HG03025 (cell line): Measurements from ENCODE around the gene FGF12.
"Not testable (repeated sequence)": the region's sequence is repeated elsewhere in the genome, so short reads cannot be mapped to it uniquely, and the experiment has no call there.

ENCODE experiments used
- ATAC-seq: cut with Tn5 transposase; IDR thresholded peaks from one replicate; pipeline ENCODE4 v1.9.1; 2021; ENCODE audit warnings: mild to moderate bottlenecking, moderate library complexity; ENCODE audit not compliant: unreplicated experiment, low FRiP score

The FGF12 gene

DNA sequence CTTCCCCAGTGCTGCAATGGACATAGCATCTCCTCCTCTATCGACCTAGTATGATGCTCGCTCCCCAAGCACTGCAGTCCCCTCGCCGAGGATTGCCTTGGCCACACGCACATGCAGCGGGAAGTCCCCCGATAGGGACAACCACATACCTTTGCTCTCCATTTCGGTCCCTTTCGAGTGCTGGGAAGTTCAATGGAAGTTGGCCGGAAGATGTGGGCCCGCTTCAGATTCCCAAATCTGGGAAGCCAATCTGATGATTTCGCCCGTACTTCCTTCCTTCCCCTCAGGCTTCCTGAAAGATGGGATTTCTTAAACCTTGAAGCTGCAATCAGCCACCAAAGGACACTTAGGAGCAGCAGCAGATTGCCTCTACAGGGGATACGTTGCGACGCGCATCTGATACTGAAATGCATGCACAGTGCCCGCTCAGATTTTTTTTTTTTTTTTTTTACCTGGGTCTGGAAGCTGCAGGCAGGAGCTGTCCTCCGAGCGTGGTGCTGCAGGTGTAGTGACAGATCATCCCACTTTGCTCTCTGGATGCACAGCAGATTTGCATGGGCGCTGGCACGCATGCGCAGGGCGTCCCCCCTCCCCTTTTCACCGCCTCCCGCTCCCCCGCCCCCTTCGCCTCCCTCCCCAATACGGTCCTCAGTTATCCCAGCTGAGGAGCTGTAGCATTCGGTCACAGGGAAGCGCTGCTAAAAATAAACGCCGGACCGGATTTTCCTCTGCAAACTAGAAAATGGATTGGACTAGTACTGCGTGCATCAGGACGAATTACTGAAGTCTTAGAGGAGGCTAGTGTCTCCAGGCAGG, at the start of gene FGF12:
Gene FGF12 (minus strand): TSS at position 510 of the 816 bp plus-strand sequence.
- no peak for ATAC-seq

DNA sequence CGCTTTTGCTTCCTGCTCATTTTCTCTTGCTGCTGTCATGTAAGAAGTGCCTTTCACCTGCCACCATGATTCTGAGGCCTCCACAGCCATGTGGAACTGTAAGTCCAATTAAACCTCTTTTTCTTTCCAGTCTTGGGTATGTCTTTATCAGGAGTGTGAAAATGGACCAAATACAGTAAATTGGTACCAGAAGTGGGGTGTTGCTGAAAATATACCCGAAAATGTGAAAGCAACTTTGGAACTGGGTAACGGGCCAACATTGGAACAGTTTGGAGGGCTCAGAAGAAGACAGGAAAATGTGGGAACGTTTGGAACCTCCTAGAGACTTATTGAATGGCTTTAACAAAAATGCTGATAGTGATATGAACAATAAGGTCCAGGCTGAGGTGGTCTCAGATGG, 47.0 kb upstream of the FGF12 start:
- ATAC-seq = not testable (repeated sequence)

DNA sequence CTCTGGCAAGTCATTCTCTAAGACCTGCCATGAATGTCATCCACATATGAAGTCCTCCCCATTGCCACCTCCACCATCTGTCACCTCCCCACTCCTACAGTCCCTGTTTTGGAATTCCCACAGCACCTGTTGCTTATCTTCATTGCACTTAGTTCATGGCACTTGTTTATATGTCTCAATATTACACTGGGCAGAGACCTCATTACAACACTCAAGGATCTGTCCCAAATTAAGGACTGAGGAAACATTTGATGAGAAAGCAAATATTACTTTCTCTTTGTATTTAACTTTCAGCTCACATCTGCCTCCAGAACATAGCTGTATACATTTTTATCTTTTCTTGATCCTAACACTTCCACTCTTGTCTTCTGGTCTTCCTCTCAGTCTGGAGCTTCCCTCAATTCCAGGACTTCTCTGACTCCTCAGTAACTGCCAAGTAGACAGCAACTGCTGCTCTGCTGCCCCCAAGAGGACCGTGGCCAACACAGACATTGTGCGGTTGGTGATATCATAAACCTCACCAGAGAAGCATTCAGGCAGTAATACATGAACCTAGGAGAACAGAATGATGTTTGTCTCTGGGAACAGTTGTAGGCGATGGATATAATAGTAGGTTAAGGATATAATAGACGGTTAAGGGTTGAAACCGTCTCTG, 45.0 kb upstream of the FGF12 start:
- no peak for ATAC-seq

DNA sequence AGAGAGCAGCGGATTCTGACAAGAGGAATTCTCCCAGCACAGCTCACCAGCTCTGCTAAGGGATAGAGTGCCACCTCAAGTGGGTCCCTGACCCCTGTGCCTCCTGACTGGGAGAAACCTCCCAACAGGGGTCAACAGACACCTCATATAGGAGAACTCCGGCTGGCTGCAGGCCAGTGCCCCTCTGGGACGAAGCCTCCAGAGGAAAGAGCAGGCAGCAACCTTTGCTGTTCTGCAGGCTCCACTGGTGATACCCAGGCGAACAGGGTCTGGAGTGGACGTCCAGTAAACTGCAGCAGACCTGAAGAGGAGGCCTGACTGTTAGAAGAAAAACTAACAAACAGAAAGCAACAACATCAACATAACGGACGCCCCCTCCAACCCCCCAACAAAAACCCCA, 31.3 kb upstream of the FGF12 start:
- no peak for ATAC-seq

DNA sequence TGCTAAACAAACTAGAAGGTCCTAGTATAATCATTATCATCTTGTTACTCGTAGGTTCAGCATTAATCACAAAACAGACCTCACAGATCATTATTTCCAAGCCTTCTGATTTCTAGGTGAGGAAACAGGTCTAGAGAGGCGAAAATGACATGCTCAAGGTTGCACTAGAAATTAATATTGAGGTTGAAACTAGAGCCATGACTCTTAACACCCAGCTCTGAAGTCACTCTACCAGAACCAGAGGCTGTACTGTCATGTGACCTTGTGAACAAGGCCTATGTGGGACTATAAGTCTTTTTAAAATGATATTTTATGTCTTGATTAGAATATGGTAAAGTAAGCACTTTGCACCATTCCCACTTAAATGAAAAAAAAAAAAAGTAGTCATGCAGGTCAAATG, 23.8 kb upstream of the FGF12 start:
- no peak for ATAC-seq

DNA sequence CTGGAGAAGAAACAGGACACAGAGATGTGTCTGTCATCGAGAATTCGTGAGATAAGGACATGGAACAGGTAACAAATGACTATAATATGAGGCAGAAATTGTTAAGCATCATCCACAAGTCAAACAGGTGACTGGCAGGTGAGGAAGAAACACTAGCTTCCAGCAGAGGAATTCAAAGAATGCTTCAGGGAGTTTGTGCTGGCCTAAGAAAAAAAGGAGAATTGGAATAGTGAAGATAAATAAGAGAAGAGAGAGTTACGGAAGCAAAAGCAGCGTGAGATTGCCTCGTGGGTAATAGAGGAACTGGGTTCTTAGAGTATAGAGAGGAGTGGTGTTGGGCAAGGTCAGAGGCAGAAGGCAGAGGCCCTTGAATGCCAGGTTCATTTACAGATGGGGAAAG, 22.9 kb upstream of the FGF12 start:
- no peak for ATAC-seq

DNA sequence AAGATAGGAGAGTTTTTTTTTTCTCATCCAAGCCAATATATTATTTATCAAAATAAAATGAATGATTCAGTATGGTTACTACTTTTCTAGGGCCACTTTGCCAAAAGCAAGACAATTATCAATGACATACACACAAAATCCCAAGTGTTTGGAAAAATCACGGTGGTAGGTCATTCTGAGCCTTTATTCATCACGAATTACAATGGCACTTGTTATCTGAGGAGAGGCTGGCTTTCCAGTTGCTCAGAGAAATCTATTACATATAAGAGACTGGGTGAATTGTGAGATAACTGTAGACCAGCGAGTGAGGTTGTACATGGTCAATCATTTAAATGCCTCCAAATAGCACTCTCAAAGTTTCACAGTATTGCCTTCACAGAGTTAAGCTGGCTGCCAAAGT, 20.4 kb upstream of the FGF12 start:
- ATAC-seq = no peak

DNA sequence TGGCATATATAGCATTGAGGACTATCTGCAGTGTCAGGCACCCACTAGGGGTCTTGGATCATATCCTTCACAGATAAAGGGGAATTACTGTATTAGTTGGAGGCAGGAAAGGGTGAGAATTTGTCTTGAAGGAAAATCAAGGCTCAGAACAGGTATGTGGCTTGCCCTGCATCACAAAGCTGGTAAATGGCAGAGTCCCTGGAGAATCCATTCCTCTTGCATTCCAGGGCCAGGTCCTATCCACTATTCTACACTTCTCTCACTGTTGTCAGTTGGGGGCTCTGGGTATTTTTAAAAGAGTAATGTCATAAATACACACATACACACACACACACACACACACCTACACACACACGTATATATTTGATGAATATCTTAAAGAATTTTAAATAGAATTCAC, 19.8 kb upstream of the FGF12 start:
- no peak for ATAC-seq

DNA sequence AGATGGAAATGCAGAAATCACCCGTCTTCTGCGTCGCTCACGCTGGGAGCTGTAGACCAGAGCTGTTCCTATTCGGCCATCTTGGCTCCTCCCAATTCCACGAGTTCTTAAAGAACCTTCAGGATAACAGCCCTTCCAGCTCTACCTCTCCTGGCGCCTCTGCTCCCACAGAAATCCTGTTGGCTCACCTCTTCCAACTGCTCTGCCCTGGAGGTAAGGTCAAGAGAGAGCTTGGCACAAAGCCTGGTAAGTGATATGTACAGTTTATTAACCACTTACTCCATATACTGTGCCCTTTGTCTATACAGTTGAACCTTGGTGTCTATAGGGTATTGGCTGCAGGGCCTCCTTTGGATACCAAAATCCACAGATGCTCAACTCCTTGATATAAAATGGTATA, 17.8 kb upstream of the FGF12 start:
- ATAC-seq = no peak

DNA sequence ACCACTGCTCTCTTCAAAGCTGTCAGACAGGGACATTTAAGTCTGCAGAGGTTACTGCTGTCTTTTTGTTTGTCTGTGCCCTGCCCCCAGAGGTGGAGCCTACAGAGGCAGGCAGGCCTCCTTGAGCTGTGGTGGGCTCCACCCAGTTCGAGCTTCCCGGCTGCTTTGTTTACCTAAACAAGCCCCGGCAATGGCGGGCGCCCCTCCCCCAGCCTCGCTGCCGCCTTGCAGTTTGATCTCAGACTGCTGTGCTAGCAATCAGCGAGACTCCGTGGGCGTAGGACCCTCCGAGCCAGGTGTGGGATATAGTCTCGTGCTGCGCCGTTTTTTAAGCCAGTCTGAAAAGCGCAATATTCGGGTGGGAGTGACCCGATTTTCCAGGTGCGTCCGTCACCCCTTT, 17.3 kb upstream of the FGF12 start:
- ATAC-seq = not testable (repeated sequence)

DNA sequence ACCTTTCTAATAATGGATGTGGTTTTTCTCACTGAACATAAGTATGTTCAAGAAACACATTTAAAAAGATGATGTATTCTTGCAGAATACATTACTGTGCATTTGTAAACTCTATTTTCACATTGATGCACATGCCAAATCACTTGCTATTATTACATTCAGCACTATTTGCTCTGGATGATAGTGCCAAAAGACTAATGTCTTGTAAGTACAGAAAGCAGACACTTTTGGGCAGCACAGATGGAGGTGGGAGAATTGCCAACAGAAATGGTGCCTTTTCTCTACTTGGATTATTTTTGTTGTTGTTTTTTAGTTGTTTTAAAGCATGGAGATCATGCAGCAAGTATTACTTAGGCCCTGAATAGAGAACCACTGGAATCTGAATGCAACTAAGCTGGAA, 10.2 kb upstream of the FGF12 start:
- ATAC-seq = no peak

DNA sequence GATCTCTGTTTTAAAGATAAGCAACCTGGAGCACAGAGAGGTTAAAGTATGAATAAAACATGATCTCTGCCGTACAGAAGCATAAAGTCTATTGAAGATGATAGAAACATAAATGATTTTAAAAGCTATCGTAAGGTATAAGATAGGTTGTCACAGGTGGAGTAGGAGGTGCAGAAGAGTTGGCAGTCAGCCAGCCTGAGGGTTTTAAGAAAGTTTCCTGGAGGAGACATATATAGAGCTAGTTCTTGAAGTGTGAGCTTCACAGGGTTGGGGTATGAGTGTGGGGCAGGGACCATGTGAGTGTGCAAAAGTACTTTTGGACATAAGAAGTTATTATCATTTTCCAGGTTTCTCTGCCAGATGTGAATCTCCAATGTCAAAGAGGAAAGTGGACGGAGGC, 3.9 kb upstream of the FGF12 start:
- no peak for ATAC-seq

DNA sequence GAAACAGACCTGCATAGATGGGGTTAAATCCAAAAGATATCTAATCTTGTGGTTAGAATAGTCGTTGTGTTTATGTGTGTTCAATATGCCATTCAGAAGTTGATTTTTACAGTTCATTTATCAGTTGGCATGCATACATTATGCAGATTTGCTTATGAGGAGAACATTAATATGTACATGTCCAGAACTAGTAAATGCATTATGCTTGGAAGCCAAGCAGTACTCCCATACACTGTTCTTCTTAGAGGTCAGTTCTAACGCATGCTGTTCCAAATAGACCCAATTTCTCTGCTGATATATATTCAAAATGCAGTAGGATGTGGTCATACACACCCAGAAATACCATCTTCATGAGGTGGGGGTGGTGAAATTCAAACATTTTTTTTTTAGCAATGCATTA, 956 bp downstream of the FGF12 start:
- no peak for ATAC-seq

DNA sequence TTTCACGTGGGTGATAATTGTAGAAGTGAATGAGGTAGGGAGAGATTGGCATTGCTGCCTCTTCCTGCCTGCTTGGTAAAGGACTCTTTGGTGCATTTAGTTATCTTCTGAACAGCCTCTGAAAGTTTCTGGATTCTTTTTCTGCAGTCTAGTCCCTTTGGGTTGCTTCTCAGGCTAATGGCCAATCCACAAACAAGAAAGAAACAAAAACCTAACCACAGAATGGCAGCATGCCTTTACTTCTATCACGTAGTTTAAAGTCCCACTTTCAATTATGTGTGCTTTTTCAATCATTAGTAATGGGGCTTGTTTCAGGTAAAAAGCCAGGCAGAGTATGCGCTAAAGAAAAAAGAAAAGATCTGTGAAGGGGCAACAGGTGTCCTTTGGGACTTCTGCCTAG, 7.4 kb downstream of the FGF12 start:
- no peak for ATAC-seq

DNA sequence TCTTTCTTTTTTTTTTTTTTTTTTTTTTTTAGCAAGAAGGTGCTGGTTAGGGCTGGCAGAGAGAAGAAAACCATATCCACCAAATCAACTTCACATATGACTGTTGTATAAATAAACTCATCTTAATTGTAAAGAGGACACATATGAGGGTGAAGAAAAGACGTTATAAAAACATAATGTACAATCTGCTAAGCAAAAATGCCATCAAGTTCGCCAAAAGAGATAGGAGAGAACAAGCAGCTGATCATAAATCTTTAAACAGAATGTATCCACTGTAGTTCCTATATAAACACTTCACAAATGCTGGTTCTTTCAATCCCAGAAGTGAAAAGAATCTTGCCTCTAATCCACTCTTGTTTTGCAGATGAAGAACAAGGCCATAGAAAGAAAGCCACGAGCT, 9.2 kb downstream of the FGF12 start:
- no peak for ATAC-seq

DNA sequence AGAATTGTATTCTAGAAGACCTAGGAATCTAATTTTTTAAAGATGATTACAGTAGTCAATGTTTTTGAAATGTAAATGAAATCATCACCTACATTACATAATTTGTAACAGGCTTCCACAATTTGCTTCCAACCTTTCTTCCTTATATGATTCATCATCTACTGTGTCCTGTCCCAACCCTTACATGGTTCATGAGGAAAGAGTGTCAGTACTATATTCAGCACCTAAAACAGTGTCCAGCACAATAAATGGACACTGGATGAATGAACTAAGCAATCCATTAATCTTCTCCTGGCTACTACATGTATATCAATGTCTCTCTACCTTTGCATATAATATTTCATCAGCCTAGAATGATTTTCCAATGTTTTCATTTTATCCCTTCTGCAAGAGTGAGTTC, 12.2 kb downstream of the FGF12 start:
- no peak for ATAC-seq

DNA sequence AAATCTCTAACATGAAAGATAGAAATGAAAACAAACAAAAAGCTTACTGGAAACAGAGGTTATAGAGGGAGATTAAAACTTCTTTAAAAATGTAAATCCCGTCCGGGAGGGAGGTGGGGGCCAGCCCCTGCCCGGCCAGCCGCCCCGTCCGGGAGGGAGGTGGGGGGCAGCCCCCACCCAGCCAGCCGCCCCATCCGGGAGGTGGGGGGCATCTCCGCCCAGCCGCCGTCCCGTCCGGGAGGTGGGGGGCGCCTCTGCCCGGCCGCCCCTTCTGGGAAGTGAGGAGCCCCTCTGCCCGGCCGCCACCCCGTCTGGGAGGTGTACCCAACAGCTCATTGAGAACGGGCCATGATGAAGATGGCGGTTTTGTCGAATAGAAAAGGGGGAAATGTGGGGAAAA, 16.2 kb downstream of the FGF12 start:
- not testable (repeated sequence) for ATAC-seq

DNA sequence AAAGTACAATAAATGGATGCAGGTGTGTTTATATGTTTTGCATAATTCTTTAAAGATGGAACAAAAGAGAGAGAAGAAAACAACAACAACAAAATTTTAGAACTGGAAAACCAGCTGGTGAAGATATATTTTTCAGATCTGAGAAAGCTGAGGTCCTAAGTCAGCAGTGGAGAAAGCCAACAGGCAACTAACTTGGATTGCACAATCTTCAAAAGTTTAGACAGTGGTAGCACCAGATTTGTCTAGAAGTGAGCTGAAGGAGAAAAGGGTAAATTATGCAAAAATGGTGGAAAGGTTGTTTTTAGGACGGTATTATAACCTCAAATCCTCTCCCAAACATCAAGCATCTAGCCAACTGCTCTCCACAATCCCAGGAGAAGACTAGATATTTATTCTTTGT, 17.0 kb downstream of the FGF12 start:
- no peak for ATAC-seq

DNA sequence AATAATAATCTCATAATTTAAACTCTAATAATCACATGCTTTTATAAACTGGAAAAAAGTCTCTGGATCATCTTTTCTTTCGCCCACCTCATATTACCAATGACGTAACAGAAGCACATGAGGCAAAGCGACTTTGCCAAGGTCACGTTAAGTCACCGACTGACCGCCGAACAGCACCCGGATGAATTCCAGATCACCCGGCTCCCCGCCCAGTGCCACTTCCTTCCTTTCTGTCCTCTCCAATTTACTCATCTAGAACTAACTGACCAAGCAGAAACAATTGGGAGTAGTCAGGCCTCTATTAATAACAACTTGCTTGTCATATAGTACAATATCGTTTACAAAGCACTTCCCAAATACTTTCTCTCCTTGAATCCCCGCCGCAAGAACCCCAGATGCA, 21.1 kb downstream of the FGF12 start:
- no peak for ATAC-seq

DNA sequence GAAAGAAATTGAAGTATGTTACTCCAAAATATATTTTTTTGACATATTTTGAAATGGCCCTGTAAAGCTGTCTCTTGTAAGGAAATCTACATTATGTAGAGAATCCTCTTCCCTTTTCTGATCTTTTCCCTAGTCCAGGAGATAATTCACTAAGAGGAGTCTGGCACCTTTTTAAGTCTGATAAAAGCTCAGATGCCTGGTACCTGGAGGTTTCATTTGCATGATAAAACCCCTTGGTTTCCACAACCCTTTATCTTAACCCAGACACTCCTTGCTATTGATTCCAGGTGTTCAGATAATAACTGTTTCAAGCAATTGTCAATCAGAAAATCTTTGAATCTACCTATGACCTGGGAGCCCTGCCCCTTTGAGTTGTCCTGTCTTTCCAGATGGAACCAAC, 26.5 kb downstream of the FGF12 start:
- ATAC-seq = no peak

DNA sequence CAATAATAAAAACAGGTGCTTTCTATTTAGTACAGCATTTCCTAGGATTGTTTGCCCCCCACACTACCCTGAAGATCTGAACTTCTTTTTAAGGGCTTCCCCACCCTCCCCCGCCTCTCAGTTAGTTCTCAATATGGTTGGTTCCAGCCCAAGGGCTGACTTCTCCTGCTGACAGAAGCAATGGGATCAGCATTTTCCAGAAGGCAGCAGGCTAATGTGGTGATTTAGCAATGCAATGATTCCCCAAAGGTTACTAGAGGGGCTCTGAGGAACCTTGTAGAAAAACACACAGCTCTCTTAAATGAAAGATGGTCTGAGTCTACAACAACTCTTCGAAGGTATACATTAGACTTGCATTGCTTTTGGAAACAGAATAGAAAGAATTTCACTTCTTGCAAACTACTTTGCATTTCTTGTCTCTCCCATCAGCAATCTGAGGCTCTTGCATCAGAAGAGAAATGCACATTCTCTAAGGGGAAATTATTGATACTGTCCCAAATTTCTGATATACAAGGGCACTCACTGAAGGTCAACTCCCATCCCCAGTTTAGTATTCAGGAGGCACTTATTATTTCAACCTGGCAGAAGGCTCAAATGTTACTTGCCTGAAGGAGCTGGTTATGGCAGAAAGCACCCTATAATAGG, 30.3 kb downstream of the FGF12 start:
- no peak for ATAC-seq
